Measurements from ENCODE around the gene FOCAD. TPM values are rescaled to one million over a fixed set of nuclear protein-coding genes. Genes with fewer than 3 reads are reported as not detected.

The FOCAD gene
- total RNA-seq, 1 donor from 2014 or later: 48.2 TPM

GRCh38 chr9:20643660-20644059 lies 40.4 kb upstream of the FOCAD start:
- no peaks in the 10 kb centered on the region for H3K79me2 ChIP-seq (ENCODE audit: insufficient read depth, low read length)
- H3K4me3 Mint-ChIP-seq (ENCODE audit: unreplicated experiment): no peak overlapping the region
- no peak overlapping the region for H3K27ac Mint-ChIP-seq (ENCODE audit: unreplicated experiment)
- peaks cover 18% of the 10 kb centered on the region for H3K27me3 Mint-ChIP-seq (ENCODE audit: low read depth, unreplicated experiment)
- H3K9me3 ChIP-seq (ENCODE audit: insufficient read depth, low read depth, low read length): no peaks in the 10 kb centered on the region
- H3K36me3 ChIP-seq (ENCODE audit: insufficient read depth, low read length): no peaks in the 10 kb centered on the region
- no peaks in the 10 kb centered on the region for H3K36me3 Mint-ChIP-seq (ENCODE audit: low read depth, unreplicated experiment)
- DNase-seq (ENCODE audit: low read depth): no peak
- H3K9me3 Mint-ChIP-seq (ENCODE audit: unreplicated experiment): no peaks in the 10 kb centered on the region
- no peaks in the 10 kb centered on the region for H4K20me1 ChIP-seq (ENCODE audit: insufficient read depth, low read length)
- peaks cover 8% of the 10 kb centered on the region for H3K4me1 Mint-ChIP-seq (ENCODE audit: low read depth, unreplicated experiment)
- no peak overlapping the region for H2AFZ ChIP-seq (ENCODE audit: low read depth, low read length)
- TF ChIP-seq EZH2 (IDR thresholded peaks at IDR 0.05; ENCODE audit: insufficient read depth, low read length) (no peak), CTCF (IDR thresholded peaks at IDR 0.05; ENCODE audit: insufficient read depth, low read depth, low read length) (no peak)
- H3K4me3 ChIP-seq (ENCODE audit: insufficient read depth, low read depth, low read length): no peak overlapping the region
- H3K4me2 ChIP-seq (ENCODE audit: low read length): no peak overlapping the region
- no peak for FAIRE-seq
- H3K27me3 ChIP-seq (ENCODE audit: insufficient read depth, low read length): no peaks in the 10 kb centered on the region
- peaks cover 5% of the 10 kb centered on the region for H3K4me1 ChIP-seq (ENCODE audit: insufficient read depth, low read length)
- no peak overlapping the region for H3K27ac ChIP-seq (ENCODE audit: low read depth, low read length)
- no peak overlapping the region for H3K9ac ChIP-seq (ENCODE audit: low read length)

- H3K4me2 ChIP-seq (ENCODE audit: low read length): no peak overlapping the region
- Mint-ChIP-seq H3K36me3 (ENCODE audit: low read depth, unreplicated experiment) (no peaks in the 10 kb centered on the region), H3K9me3 (ENCODE audit: unreplicated experiment) (no peaks in the 10 kb centered on the region), H3K4me1 (ENCODE audit: low read depth, unreplicated experiment) (no peaks in the 10 kb centered on the region), H3K4me3 (ENCODE audit: unreplicated experiment) (no peak overlapping the region), H3K27ac (ENCODE audit: unreplicated experiment) (no peak overlapping the region), H3K27me3 (ENCODE audit: low read depth, unreplicated experiment) (peaks cover 18% of the 10 kb centered on the region)
- H3K27me3 ChIP-seq (ENCODE audit: insufficient read depth, low read length): no peaks in the 10 kb centered on the region
- no peaks in the 10 kb centered on the region for H3K79me2 ChIP-seq (ENCODE audit: insufficient read depth, low read length)
- TF ChIP-seq EZH2 (IDR thresholded peaks at IDR 0.05; ENCODE audit: insufficient read depth, low read length) (no peak), CTCF (IDR thresholded peaks at IDR 0.05; ENCODE audit: insufficient read depth, low read depth, low read length) (no peak)
- no peak overlapping the region for H3K4me3 ChIP-seq (ENCODE audit: insufficient read depth, low read depth, low read length)
- H3K4me1 ChIP-seq (ENCODE audit: insufficient read depth, low read length): no peaks in the 10 kb centered on the region
- no peak overlapping the region for H3K27ac ChIP-seq (ENCODE audit: low read depth, low read length)
- H2AFZ ChIP-seq (ENCODE audit: low read depth, low read length): no peak overlapping the region
- no peak for FAIRE-seq
- no peaks in the 10 kb centered on the region for H4K20me1 ChIP-seq (ENCODE audit: insufficient read depth, low read length)
- no peak for DNase-seq (ENCODE audit: low read depth)
- no peaks in the 10 kb centered on the region for H3K36me3 ChIP-seq (ENCODE audit: insufficient read depth, low read length)
- no peaks in the 10 kb centered on the region for H3K9me3 ChIP-seq (ENCODE audit: insufficient read depth, low read depth, low read length)
- no peak overlapping the region for H3K9ac ChIP-seq (ENCODE audit: low read length)
Measured at GRCh38 chr9:20646656-20647055, 37.4 kb upstream of the FOCAD start.

GRCh38 chr9:20649381-20649780 lies 34.7 kb upstream of the FOCAD start:
- Histone ChIP-seq H4K20me1 (ENCODE audit: insufficient read depth, low read length) (no peaks in the 10 kb centered on the region), H3K27me3 (ENCODE audit: insufficient read depth, low read length) (no peaks in the 10 kb centered on the region), H3K4me1 (ENCODE audit: insufficient read depth, low read length) (no peaks in the 10 kb centered on the region), H3K27ac (ENCODE audit: low read depth, low read length) (no peak overlapping the region), H3K79me2 (ENCODE audit: insufficient read depth, low read length) (no peaks in the 10 kb centered on the region), H2AFZ (ENCODE audit: low read depth, low read length) (no peak overlapping the region), H3K36me3 (ENCODE audit: insufficient read depth, low read length) (no peaks in the 10 kb centered on the region), H3K9ac (ENCODE audit: low read length) (no peak overlapping the region), H3K4me3 (ENCODE audit: insufficient read depth, low read depth, low read length) (no peak overlapping the region), H3K9me3 (ENCODE audit: insufficient read depth, low read depth, low read length) (no peaks in the 10 kb centered on the region), H3K4me2 (ENCODE audit: low read length) (no peak overlapping the region)
- H3K27ac Mint-ChIP-seq (ENCODE audit: unreplicated experiment): no peak overlapping the region
- no peak for FAIRE-seq
- no peak overlapping the region for H3K4me3 Mint-ChIP-seq (ENCODE audit: unreplicated experiment)
- no peak for DNase-seq (ENCODE audit: low read depth)
- H3K4me1 Mint-ChIP-seq (ENCODE audit: low read depth, unreplicated experiment): no peaks in the 10 kb centered on the region
- peaks cover 1% of the 10 kb centered on the region for H3K27me3 Mint-ChIP-seq (ENCODE audit: low read depth, unreplicated experiment)
- TF ChIP-seq EZH2 (IDR thresholded peaks at IDR 0.05; ENCODE audit: insufficient read depth, low read length): no peak
- TF ChIP-seq CTCF (IDR thresholded peaks at IDR 0.05; ENCODE audit: insufficient read depth, low read depth, low read length): no peak
- no peaks in the 10 kb centered on the region for H3K36me3 Mint-ChIP-seq (ENCODE audit: low read depth, unreplicated experiment)
- H3K9me3 Mint-ChIP-seq (ENCODE audit: unreplicated experiment): peaks cover 4% of the 10 kb centered on the region
